ENCODE data around the gene MRPS26. TPM values are rescaled to one million over a fixed set of nuclear protein-coding genes. Genes with fewer than 3 reads are reported as not detected.
"Not testable (repeated sequence)": the region's sequence is repeated elsewhere in the genome, so short reads cannot be mapped to it uniquely, and the experiment has no call there.

MRPS26 gene
- polyA plus RNA-seq, 3 donors: 47.7 to 73.0 (median 61.6) TPM

DNA sequence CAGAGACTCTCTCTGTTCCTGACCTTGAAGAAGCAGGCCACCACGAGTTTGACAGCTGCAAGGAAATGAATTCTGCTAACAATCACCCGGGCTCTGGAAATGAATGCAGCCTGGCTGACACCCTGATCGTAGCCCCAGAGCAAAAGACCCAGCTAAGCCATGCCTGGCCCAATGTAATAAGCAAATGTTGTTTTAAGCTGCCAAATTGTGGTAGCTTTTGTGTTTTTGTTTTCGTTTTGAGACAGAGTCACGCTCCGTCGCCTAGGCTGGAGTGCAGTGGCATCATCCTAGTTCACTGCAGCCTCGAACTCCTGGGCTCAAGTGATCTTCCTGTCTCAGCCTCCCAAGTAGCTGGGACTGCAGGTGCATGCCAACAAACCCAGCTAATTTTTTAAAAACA lies 22.2 kb downstream of the MRPS26 start:
- DNase-seq (ENCODE audit: extremely low read depth in 1 of 11, low read depth in 9 of 11, low spot score in 4 of 11): no peak

DNA sequence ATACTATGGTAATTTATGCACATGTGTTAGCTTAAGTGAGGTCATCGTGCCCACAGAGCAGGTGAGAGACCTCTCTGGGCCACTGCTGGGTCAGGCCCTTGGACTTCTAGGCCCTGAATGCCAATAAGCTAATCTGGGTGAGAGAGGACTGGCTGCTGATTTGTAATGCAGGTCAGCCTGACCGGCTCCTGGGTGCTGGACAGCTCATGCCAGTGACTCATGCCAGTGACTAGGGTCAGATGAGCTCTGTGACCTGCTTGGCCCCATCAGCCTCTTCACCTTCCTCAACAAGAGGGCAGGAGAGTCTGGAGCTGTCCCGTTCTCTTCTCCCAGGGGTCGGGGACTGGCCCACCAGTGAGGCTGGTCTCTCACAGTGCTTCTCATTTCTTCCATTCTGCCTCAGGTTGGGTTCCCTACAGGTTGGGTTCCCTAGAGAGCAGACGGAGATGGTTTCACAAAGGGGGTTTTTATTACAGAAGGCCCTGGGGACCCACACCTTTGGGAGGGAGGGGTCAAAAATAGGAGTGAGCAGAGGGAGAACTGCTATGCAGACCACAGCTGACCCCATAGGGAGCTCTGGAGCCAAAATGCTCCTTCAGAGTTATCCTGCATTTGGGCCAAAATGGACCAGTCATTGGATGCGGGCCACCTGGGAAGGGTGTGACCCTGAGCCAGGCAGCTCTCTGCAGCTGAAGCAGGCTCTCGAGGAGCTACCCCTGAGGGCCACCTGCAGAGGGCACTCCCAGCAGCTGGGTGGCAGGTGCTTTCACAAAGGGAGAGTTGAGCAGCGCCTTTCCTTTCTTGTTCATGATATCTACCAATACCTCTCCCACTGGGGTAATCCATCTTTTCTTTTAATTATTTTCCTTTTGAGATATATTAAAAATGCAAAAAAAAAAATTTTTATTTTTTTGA lies 23.4 kb downstream of the MRPS26 start:
- no peak for DNase-seq (ENCODE audit: extremely low read depth in 1 of 11, low read depth in 9 of 11, low spot score in 4 of 11)

DNA sequence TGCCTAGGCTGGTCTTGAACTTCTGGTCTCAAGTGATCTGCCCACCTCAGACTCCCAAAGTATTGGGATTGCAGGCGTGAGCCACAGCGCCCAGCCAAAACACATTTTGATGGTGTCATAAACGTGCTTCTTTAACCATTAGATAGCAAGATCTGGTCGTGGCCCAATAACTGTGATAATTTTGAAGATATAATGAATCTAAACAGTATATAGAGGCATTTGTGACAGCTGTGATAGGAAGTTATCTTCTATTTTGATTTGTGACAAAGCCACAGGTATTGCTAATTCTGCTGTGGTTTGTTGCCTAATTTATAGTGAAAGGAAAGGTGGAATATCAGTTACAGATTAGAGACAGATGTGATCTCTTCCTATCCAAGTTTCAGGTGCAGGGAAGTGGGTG lies 24.9 kb downstream of the MRPS26 start:
- no peak for DNase-seq (ENCODE audit: extremely low read depth in 1 of 11, low read depth in 9 of 11, low spot score in 4 of 11)

DNA sequence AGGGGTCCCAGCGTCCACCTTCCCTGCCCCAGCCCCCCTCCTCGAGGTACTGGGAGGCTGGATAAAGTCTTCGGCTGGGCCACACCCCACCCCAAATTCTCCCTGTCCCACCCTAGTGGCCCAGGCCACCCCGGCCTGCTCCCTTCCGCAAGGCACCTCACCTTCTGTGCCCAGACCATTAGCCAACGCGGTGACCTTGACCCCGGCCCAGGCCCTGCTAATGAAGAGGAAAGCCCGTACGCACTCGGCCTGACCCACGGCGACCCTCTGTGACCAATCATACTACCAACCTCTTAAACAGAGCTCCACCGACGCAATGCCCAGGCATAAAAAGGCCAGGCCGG lies 25.4 kb downstream of the MRPS26 start:
- no peak for DNase-seq (ENCODE audit: extremely low read depth in 1 of 11, low read depth in 9 of 11, low spot score in 4 of 11)

DNA sequence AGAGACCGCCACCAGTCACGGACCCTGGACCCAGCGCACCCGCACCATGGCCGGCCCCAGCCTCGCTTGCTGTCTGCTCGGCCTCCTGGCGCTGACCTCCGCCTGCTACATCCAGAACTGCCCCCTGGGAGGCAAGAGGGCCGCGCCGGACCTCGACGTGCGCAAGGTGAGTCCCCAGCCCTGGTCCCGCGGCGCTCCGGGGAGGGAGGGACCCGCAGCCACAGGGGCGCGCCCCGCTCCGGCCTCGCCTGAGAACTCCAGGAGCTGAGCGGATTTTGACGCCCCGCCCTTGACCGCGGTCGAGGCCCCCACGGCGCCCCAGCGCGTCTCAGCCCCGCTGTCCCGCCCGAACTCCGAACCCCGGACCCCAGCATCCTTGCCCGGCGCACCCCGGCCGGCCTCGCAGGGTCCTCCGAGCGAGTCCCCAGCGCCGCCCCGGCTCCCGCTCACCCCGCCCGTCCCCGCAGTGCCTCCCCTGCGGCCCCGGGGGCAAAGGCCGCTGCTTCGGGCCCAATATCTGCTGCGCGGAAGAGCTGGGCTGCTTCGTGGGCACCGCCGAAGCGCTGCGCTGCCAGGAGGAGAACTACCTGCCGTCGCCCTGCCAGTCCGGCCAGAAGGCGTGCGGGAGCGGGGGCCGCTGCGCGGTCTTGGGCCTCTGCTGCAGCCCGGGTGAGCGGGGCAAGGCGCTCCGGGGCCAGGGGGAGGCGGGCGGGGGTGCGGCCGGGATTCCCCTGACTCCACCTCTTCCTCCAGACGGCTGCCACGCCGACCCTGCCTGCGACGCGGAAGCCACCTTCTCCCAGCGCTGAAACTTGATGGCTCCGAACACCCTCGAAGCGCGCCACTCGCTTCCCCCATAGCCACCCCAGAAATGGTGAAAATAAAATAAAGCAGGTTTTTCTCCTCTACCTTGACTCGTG lies 26.0 kb downstream of the MRPS26 start, which contains the start of gene OXT:
TSS of gene OXT (plus strand) at position 11 of the 920 bp plus-strand sequence. CDS start at position 47, 36 bp downstream.
- DNase-seq (ENCODE audit: extremely low read depth in 1 of 11, low read depth in 9 of 11, low spot score in 4 of 11): no peak

DNA sequence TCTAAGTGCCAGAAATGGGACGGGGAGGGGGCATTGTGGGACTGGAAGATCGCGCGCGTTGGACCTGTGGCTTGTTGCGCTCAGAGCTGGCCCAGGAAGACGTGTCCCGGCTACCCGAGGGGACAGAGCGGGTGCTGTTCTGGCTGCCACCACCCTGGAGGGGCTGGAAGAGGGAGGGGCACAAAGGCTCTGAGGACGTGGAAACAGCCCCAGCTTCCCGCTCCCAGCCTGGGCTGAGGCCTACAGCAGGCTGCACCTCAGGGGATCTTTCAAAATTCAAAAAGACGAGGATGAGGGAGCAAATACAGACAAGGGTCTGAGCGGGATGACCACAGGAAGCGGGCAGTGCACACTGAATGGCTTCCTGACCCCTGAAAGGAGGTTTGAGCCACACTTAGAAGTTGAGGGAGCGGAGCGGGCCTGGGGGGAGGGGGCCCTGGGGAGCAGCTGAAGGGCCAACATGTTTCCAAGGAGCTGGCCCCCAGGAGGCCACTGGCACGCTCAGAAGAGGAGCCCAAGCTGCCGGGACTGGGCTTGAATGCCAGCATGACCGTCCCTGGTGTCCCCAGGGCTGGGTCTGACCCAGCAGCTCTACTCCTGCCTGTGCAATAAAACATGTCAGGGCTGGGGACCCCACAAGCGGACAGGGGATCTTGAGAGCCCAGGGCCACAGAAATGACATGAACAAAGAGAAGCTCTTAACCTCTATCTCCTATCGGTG lies 26.8 kb downstream of the MRPS26 start:
- no peak for DNase-seq (ENCODE audit: extremely low read depth in 1 of 11, low read depth in 9 of 11, low spot score in 4 of 11)

DNA sequence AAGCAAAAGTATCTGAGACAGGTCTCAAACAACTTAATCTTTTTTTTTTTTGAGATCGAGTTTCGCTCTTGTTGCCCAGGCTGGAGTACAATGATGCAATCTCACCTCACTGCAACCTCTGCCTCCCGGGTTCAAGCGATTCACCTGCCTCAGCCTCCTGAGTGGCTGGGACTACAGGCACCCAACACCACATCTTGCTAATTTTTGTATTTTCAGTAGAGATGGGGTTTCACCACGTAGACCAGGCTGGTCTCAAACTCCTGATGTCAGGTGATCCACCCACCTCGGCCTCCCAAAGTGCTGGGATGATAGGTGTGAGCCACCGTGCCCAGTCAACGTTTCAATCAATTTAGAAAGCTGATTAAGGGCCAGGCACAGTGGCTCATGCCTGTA lies 27.4 kb downstream of the MRPS26 start:
- not testable (repeated sequence) for DNase-seq (ENCODE audit: extremely low read depth in 1 of 11, low read depth in 9 of 11, low spot score in 4 of 11)

DNA sequence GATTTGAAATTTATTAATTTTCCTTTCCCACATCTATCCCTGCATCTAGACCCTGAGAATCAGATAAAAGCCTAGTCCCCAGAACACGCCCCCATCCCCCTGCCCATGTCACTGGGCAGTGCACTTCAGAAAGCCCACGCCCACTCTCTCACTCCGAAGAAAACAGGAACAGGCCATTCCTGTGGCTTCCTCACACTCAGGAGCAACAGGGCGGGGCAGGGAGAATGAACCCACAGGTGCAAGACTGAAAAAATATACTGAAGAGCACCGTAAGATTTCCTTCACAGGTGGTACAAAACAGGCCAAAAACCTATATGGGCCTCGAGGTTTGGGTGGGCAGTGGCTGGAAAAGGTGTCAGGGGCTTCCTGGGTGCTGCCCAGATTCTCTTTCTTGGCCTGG lies 29.0 kb downstream of the MRPS26 start:
- no peak for DNase-seq (ENCODE audit: extremely low read depth in 1 of 11, low read depth in 9 of 11, low spot score in 4 of 11)

DNA sequence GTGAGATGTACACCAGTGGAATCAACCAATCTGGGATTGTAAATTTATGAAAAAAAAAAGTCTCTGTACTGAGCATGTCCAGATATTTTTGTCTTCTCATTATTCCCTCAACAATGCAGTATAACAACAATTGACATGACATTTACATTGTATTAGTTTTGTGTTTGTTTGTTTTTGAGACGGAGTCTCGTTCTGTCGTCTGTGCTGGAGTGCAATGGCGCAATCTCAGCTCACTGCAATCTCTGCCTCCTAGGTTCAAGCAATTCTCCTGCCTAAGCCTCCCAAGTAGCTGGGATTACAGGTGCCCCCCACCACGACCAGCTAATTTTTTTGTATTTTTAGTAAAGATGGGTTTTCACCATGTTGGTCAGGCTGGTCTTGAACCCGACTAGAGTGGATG lies 29.5 kb downstream of the MRPS26 start:
- not testable (repeated sequence) for DNase-seq (ENCODE audit: extremely low read depth in 1 of 11, low read depth in 9 of 11, low spot score in 4 of 11)

DNA sequence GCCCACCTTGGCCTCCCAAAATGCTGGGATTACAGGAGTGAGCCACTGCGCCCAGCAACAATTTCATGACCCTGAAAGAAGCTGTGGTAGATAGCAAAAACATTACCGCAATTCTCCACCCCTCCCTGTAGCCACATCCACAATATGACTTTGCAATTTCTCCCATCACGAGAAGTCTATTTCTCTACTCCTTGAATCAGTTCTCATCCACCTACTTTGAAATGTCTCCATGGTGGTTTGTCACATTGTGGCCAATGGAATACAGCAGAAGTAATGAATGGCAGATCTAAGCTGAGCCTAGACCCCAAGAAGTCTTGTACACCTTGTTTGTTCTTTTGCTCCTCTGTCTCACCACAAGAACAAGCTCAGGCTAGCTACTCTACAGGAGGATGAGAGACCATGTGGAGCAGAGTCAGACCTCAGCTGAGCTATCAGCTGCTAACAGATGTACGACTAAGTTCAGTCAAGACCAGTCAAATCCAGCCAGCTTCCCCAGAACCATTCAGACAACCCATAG lies 31.8 kb downstream of the MRPS26 start:
- no peak for DNase-seq (ENCODE audit: extremely low read depth in 1 of 11, low read depth in 9 of 11, low spot score in 4 of 11)

DNA sequence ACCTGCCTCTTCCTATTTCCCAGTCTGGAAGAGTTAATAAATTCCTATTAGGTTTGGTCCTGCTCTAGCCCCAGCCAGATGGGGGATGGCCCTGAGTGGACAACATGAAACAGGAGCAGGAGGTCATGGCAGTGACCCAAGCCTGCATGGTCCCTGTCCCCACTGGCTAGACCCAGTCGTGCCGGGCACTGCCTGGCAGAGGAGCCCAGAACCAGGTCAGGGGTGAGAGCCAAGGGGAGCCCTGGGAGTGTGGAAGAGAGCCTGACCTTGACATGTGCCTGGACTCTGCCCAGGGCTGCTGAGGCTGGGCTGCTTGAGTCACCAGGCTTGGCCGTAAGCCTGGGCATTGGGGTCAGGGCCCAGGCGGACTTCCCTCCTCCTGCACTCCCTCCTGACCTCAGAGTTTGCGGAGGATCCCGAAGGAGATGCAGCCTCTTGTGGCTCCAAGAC lies 35.1 kb downstream of the MRPS26 start:
- DNase-seq (ENCODE audit: extremely low read depth in 1 of 11, low read depth in 9 of 11, low spot score in 4 of 11): no peak

DNA sequence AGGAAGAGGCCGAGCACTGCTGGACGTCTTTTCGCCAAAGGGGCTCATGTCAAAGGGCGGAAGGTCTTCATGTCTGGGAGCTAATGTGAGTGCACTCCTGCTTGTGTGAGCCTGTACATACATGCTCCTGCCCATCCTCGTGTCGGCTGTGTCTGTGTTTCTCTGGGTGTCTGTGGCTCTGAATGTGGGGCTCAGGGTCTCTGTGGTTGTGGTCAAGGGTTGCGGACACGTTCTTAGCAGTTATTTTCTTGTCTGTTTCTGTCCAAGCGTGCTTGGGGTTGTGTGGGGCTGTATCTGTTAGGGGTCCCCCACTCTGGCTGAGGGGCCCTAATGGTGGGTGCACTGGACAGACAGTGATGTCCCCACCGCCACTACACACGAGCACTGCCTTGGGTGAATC lies 35.8 kb downstream of the MRPS26 start:
- no peak for DNase-seq (ENCODE audit: extremely low read depth in 1 of 11, low read depth in 9 of 11, low spot score in 4 of 11)

DNA sequence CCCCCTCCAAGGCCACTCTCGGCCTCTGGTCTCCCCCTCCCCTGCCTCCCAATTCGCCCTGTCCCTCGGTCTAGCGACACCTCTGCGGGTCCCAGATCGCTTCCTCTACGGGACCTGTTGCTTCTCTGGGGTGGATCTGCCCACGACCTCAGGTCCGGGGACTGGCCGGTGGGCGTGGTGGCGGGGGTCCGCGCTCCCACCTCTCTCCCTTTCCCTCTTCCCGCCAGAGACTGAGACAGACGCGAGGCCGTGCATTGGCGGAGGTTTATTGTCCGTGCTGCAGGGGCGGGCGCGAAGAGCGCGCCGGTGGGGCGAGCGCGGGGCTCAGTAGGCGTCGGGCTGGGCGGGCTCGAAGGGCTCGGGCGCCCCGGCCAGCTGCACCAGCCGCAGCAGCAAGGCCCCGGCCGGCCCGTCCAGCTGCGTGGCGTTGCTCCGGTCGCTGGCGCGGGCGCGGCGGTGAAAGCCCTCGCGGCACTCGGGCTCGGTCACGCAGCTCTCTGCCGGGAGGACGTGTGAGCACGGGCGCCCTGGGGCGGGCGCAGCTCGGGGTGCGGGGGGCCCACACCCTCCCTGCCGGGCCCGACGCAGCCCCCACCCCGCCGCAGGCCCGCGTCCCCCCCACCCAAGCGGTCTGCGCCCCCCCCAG lies 36.6 kb downstream of the MRPS26 start:
- DNase-seq (ENCODE audit: extremely low read depth in 1 of 11, low read depth in 9 of 11, low spot score in 4 of 11): no peak

DNA sequence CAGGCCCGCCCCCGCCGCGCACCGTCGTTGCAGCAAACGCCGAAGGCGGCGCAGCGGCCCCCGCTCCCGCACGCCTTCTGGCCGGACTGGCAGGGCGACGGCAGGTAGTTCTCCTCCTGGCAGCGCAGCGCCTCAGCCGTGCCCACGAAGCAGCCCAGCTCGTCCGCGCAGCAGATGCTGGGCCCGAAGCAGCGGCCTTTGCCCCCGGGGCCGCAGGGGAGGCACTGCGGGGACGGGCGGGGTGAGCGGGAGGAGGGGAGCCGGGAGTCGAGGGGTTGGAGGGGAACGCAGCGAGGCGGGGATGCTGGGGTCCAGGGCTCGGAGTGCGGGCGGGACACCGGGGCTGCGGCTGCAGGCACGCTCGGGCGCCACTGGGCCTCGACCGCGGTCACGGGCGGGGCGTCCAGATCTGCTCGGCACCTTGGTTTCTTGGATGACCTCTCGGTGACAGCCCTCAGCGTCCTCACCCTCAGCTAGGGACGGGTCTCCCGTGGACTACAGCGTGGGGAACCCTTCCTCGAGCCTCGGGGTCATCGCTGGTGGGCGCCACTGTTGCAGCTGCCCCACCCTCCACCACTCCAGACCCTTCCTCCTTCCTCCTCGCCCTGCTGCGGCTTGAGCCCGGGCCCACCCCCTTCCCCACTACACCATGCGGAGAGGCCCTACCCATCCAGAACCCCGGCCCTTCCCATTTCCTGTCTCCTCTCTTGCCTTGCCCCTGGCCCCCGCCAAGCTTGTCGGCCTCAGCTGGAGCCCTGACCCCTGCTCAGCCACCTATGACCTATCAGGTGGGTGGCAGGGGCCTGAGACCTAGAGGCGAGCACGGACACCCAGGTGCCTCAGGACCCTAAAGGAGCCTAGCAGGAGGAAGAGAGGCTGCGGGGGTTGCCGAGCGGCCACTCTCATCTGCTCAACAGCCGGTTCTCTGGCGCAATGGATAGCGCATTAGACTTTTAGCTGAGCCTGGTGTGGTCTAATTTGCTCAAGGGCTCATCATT lies 37.4 kb downstream of the MRPS26 start:
- no peak for DNase-seq (ENCODE audit: extremely low read depth in 1 of 11, low read depth in 9 of 11, low spot score in 4 of 11)

DNA sequence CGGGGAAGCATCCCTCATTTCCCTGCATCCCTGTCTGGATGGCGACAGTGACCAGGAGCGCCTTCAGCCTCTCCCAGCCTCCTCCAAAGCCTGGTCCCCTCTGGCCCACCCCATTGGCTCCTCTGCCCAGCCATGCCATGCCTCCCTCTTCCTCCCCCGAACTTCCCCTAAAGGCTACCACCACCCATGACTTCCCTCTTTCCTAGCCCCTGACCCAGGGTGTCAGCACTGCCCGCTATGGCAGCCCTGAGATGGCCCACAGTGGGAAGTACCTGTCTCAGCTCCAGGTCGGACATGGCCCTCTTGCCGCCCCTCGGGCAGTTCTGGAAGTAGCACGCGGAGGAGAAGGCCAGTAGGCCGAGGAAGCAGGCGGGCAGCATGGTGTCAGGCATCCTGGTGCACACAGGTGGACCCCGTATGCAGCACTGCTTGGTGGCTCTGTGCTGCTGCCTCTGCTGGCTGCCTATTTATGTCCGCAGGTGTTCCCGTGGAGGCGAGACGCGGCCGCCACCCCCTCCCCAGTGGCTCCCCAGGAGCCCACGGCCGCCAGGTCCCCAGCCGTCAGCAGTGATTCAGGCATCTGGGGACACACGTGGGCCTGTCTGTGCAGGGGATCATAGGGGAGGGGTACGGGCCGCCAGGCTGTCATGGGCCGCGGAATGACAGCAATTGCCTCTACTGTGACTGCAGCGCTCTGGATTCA lies 38.6 kb downstream of the MRPS26 start, which contains the start of gene AVP:
TSS of gene AVP (minus strand) at position 442 of the 703 bp plus-strand sequence. CDS start at position 392, 50 bp downstream.
- DNase-seq (ENCODE audit: extremely low read depth in 1 of 11, low read depth in 9 of 11, low spot score in 4 of 11): no peak

DNA sequence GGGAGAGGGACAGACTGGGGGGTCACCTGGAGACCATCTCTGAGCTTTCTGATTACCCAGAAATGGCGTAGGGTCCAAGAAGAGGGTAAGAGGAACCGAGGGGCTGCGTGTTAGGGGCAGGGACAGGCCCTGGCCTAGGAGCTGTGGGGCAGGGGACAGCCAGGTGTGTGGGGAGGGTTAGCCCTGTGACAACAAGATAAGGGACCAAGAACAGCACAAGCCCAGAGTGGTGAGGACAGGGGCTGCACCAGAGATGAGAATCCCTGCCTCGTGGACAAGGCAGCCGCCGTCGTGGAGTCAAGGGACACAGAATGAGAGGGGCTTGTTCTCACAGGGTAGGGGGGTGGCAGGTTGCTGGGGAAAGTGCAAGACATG lies 39.1 kb downstream of the MRPS26 start:
- DNase-seq (ENCODE audit: extremely low read depth in 1 of 11, low read depth in 9 of 11, low spot score in 4 of 11): no peak

DNA sequence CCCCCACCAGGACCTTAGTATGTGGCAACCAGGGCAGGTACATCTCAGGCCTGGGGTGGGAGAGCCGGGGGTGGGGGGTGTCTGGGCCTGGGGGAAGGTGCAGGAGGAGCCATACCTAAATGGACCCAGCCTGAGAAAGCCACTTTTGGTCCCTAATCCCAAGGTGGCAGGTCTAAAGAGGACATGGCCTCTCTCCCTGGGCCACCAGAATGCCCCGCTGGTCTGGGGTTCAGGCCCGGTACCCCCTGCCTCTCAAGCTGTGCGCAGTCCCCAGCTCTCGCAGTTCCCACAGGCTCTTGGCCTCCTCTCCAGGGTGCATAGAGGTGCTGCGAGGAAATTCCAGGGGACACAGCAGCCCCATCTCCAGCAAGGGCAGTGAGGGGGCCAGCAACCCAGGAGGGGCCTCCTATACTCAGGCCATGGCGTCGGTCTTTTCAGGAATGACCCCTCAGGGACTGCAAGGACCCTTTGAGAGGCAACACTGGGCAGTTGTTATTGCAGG lies 39.8 kb downstream of the MRPS26 start:
- no peak for DNase-seq (ENCODE audit: extremely low read depth in 1 of 11, low read depth in 9 of 11, low spot score in 4 of 11)

Data from renal cortex interstitium (tissue), 11 donors.